Fibroblast of skin of right quadriceps (primary cell): ENCODE measurements around the gene CNTNAP5.
"Not testable (repeated sequence)": the region's sequence is repeated elsewhere in the genome, so short reads cannot be mapped to it uniquely, and the experiment has no call there.

Source experiments
- DNase-seq: peaks from one replicate; pipeline ENCODE4 v3.0.0-alpha.2; 2013

CNTNAP5 gene

DNA sequence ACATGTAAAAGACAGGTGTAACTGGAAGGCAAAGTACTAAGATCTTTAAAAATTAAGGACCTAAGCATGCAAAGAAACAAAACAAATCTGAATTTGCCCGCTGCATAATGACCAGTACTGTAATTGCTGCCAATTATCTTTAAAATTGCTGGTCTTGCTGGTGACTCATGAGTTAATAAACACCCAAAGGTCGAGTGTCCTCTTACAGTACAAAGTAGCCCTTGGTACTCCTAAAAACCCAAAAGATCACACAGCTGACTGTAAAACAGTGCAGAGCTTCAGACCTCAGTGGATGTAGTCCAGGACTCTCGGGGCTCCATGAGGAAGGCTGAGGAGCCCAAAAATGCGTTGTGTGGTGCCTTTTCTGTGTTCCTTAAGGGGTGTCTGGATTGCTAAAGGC, 308.7 kb downstream of the CNTNAP5 start:
- no peak for DNase-seq

DNA sequence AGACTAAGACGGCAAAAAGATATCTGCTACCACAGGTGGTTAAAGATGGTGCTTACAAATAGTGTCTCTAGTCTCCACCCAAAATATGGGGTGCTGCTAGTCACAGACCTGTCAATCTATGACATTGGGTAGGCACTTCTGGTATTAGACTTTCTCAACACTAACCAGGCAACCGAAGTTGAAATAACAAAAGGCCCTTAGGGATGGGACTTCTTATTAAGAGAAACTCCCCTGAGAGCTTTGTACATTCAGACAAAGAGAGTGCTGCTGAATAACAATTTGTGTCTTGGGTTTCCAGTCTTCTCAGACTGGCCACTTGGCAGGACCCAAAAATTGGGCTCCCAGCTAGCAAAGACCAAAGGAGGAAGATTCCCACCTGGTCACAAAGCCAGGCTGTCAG, 310.0 kb downstream of the CNTNAP5 start:
- DNase-seq: no peak

DNA sequence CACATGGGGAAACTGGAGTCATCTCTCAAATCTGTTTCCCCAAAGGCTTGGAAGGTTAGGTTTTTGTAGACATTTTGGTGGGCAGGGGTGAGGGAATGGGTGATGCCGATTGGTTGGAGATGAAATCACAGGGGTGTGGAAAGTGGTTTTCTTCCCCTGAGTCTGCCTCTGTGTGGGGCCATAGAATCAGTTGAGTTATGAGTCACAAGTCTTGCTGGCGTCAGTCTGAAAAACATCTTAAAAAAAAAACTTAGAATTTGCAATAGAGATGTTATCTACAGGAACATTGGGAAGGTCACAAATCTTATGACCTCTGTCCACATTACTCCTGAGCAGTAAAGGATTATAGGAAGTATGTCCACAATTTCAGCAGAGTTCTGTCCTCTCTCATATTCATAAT, 314.6 kb downstream of the CNTNAP5 start:
- DNase-seq: peak; percentile 9

DNA sequence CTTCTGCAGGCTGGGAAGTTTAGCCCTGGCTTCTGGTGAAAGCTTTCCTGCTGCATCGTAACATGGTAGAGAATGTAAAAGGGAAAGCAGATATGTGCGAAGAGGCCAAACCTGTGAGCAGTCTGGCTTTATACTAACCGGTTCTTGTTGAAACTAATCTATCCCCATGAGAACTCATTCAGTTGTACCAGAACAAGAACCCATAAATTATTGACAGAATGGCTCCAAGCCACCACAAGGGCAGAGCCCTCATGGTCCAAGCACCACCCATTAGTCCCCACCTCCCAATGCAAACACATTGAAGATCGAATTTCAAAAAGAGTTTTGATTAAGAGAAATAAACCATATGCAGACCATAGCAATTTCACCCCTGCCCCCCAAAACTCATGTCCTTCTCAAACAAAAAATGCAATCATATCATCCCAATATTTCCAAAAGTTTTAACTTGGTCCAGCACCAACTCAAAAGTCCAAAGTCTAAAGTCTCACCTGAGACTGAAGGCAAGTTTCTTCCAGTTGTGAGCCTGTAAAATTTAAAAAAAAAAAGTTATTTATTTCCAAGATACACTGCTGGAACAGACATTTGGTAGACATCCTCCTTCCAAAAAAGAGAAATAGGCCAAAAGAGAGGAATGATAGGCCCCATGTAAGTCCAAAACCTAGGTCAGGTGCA, 318.9 kb downstream of the CNTNAP5 start:
- DNase-seq: no peak

DNA sequence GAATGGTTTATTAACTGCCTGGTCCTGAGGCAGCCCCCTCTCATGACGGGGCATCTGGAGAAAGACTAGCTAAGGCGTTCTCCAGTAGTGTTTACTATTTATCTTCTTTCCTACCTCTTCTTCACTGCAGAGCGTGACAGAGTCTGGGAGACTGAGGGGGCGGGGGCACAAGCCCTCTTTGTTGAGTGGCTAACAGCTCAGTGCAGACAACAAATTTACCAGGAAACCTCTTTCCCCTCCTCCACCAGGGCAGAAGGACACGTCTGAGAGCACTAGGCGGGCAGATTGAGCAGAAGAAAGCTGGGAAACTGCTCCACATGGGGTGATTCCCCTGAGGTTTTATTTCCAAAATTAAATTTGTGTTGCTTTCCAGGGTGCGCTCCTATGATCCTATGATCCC, 322.1 kb downstream of the CNTNAP5 start:
- DNase-seq: no peak

DNA sequence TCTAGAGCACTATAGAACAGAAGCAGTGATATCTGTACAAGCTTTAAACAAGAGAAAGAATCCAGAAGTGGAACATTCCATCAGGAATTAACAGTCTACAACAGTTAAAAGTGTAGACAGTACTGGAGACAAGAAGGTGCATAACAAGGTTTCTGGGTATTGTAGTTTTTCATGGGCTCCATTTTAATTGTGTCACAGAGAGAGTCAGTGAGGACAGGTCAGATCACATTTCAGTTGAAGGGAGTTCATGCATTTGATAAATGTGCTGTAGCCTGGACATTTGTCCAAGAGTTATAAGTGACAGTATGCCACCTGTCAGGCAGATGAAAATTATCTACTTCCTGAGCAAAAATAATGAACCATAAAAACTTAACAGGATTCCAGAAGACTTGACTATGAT, 328.6 kb downstream of the CNTNAP5 start:
- DNase-seq: no peak

DNA sequence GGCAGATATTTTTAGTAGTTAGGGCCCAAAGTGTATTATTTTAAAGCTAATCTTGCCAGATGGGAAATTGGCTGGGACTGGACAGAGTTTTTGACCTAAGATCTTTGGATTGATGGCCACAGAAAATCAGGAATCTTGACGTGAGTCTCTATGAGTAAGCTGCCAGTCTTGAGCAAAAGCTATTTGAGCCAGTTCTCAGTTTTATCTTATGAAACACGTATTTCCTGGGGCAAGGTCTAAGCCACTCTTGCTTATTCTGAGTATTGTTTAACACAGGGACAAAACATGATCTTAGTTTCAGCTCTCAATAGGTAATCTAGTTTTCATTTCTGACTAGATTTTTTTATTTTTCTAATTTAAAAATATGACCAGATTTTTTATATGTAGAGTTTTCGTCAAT, 329.4 kb downstream of the CNTNAP5 start:
- no peak for DNase-seq

DNA sequence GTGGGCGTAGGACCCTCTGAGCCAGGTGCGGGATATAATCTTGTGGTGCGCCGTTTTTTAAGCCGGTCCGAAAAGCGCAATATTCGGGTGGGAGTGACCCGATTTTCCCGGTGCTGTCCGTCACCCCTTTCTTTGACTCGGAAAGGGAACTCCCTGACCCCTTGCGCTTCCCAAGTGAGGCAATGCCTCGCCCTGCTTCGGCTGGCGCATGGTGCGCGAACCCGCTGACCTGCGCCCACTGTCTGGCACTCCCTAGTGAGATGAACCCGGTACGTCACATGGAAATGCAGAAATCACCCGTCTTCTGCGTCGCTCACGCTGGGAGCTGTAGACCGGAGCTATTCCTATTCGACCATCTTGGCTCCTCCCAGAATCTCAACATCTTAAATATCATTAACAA, 336.9 kb downstream of the CNTNAP5 start:
- DNase-seq: not testable (repeated sequence)

DNA sequence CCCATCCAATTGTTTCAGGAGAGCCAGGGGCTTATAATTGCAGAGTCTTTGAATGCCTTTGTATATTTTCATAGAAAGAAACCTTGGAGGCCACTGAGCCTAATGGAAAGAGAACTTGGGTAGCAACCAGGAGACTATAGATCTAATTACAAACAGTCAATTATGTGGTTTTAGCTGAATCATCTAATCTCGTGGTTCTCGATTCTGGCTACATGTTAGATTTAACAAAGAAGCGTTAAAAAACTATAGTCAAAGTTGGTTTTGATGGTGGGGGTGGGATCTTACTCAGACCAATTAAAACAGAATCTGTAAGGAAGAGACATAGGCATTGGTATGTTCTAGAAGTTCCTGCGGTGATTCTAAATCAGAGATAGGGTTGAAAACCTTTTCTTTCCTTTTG, 344.1 kb downstream of the CNTNAP5 start:
- DNase-seq: no peak

DNA sequence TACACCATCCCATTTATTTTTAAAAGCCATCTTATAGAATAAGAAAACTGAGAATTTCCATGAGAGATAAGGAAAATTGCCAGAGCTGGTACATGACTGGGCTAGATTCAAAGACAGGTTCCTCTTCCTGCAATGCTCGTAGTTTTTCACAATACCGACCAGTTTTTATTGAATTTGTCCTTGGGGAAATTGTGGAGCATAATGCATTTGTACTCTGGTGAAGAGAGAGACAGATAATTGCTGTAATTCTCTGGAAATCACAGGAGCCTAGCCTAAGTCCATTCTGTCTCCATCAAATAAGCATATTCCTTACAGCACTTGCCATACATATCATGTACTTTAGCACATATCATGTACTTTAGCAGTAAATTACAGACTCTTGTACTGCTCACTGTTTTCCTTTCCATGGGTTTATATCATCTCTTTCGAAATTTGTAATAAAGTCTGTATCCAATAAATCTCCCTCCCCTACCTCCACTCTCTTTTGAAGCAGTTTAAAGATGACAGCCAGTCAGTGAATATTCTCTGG, 355.2 kb downstream of the CNTNAP5 start:
- no peak for DNase-seq

DNA sequence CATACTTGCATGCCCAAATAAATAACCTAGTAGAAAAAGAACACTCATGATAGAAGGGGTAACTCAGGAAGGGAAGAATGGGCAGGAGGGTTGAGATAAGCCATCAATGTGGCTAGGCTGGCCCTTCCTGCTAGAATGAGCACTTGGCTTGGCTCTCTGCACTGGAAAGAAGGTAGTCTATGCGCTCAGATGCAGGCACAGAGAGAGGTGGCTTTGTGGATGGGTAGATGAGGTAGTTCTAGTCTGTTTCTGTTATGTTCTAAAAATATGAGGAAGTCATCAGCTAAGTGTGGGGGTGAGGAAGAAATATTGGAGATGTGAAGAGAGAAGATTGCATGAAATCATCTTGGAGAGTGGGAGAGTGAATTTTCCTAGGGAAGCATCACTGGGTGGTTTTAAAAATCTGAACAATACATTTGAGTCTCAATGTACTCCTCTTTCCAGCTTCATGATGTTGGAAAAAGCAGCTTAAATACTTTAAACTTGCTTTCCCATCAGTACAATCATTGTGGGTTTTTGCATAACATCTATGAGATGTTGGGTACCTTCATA, 357.1 kb downstream of the CNTNAP5 start:
- no peak for DNase-seq

DNA sequence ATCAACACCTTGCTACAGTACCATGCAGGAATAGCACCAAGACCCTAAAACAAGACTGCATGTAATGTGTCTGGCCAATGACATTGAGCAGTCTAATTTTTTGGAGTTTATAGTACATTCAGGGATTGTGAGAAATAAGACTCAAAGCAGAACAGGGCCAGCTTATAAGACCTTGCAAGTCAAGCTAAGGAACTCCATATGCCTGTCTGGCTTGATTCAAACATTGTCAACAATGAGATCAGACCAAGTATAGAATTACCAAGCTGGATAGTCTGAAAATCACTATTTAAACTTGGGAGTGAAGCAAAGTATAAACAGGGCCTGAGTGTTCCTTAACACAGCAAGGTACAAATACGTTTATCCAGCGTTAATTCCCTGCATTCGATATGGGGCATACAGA, 370.9 kb downstream of the CNTNAP5 start:
- DNase-seq: no peak

DNA sequence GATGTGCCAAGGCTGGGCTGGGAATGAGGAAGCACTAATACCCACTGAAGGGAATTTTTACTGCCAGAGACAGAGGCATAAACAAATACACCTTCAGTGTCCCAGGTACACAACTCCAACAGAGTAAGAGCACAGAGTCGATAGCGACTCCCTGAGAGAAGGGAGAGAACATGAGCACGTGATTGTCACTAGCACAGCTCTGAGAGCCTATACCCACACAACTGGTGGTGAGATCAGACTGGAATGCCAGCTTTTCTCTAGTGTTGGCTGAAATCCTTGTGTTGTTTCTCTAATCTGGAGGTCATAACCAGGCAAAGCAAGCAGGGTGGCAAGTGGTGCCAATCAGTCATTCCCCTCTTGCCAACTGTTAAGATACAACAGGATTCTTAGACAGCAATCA, 377.2 kb downstream of the CNTNAP5 start:
- no peak for DNase-seq

DNA sequence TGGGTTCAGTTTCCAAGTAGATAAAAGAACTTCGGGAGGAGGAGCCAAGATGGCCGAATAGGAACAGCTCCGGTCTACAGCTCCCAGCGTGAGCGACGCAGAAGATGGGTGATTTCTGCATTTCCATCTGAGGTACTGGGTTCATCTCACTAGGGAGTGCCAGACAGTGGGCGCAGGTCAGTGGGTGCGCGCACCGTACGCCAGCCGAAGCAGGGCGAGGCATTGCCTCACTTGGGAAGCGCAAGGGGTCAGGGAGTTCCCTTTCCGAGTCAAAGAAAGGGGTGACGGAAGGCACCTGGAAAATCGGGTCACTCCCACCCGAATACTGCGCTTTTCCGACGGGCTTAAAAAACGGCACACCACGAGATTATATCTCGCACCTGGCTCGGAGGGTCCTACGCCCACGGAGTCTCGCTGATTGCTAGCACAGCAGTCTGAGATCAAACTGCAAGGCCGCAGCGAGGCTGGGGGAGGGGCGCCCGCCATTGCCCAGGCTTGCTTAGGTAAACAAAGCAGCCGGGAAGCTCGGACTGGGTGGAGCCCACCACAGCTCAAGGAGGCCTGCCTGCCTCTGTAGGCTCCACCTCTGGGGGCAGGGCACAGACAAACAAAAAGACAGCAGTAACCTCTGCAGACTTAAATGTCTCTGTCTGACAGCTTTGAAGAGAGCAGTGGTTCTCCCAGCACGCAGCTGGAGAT, 382.9 kb downstream of the CNTNAP5 start:
- not testable (repeated sequence) for DNase-seq

DNA sequence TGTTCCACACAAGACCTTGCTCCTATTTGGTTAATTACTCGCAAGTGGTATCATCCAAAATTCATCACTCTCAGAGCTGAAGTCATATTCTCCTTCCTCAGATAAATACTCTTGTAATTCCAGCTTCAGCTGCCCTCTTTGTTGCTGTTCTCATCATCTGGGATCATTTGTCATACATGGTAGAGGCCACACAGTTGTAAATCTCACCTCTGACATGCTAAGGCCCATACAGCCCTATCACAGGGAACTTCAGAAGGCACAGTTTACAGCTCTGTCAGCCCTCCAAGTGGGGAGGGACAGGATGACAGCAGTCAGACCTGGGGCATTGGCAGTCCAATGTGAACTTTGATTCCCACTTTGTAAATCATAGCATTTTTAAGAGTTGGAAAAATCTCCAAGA, 399.0 kb downstream of the CNTNAP5 start:
- no peak for DNase-seq

DNA sequence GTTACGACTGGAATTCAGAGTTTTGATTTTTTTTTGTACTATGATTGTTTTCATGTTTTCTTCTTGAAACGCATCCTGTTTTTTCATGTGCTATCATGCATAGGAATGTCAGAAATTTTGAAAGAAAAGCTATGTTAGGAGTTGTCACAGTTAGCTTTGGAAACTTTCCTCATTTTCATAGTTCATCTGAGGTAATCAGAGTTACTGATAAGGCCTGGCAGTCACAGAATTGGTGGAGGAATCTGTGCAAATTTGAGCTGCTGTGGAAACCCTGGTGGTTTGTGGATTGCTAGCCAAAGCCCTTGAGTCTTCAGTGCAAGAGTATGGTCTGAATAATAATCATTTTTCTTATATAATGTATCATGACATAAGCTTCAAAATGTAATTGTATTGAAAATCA, 401.0 kb downstream of the CNTNAP5 start:
- DNase-seq: no peak

DNA sequence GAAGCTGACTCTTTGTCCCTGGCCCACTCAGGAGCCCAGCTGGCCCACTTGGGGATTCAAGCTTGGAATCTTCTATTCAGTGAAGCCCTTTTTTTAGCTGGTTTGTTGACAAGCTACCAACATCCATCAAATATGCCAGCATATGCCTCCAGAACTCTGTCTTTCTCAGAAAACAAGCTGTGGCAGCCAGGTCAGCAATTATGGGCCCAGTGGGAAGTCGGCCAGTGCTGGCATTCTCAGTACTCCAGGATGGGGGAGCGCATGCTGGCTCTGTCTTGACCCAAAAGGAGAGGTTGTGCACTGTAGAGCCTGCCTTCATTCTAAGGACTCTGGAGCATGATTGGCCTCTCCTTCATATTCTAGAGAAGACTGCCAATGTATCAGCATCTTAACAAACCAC, 401.5 kb downstream of the CNTNAP5 start:
- no peak for DNase-seq

DNA sequence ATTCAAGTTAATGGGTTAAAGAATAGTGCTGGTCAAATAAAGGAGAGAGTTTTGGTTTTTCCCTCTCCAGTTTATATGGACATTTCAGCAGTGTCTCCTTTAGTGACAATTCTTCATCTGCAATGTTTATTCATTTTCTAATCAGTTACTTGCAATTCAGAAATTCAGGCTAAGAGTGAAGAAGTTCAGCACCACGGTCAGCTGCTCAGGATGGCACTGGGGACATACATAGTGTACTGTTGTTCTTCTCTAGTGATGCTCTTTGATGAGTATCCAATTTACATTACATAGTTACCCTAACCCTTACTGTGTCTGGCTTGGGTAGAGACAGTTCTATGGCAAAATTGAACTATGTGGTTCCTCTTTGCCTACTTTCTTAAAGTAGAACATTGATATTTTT, 412.7 kb downstream of the CNTNAP5 start:
- DNase-seq: no peak

DNA sequence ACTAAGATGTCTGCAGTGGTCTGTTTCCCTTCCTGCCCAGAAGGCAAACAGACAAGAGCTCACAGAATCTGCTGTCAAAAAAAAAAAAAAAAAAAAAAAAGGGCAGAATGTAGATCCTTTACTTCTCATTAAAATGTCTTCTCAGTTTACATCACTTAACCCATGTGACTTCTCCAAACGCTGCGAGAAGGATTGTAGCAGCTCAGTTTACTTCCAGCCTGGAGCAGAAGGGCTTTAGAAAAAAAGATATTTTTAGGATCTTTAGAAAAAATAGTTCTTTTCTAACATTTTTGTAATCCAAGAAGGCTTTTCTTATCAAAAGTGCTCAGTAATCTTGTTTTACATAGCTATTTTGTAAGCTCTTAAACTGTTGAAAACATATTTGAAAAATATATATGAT, 425.4 kb downstream of the CNTNAP5 start:
- no peak for DNase-seq

DNA sequence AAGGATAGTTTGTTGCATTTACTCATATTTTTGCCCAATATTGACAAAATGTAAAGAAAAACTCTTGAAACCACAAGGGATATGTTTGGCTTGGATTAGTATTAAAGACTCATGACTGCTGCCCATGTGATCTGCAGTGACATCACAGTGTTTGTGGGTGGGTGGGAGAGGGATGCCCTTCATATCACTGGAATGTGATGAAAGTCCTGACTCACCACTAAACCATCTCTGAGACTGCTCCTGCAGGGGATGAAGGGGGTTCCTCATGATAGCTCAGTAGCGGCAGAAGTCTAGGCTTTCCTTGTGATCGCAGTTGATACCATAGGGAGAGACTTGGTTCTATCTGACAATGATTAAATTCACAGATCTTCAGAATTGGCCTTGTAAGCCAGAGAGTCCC, 451.2 kb downstream of the CNTNAP5 start:
- no peak for DNase-seq

DNA sequence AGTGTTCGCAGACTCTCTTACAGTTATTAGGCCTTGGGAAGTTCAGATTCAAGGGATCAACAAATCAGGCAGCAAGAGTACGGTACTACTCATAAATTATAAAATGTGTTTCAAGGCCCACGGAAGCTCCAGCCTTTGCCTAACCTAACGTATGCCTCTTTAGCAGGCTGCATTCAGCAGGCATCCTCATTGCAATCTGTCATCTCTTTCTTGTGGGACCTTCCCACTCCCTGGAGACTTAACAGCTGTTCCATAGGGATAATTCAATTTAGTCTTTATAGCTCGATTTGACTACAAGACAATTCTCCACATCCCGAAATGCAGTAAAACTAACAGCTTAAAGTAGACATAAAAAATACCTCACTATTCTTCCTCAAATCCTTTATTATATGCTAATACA, 453.7 kb downstream of the CNTNAP5 start:
- no peak for DNase-seq

DNA sequence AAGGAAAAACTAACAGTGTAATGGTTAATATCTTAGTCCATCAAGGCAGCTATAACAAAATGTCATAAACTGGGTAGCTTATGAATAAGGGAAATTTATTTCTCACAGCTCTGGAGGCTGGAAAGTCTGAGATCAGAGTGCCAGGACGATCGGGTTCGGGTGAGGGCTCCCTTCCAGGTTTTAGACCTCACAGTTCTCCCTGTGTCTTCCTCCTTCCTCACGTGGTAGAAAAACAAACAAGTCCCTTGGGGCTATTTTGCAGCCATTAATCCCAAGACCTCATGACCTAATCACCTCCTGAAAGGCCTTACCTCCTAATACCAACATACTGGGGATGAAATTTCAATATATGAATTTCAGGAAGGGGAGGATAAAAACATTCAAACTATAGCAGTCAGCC, 455.9 kb downstream of the CNTNAP5 start:
- DNase-seq: no peak

DNA sequence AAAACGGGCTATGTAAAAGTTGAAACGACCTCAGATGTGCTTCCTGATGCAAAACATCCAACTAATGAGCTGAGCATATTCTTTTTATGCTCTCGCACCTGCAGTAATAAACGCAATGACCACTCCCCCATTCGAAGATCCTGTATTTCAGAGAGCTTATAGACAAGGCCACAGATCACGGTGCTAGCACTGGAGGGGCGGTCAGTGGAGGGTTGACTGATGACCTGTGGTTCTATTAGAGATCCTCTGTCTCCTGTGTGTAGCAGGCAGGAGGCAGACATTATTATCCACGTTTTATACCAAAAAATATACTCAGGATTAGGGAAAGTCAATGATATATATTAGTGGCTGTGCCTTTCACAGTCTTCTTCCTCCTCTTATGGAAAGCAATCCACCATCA, 457.0 kb downstream of the CNTNAP5 start:
- no peak for DNase-seq

DNA sequence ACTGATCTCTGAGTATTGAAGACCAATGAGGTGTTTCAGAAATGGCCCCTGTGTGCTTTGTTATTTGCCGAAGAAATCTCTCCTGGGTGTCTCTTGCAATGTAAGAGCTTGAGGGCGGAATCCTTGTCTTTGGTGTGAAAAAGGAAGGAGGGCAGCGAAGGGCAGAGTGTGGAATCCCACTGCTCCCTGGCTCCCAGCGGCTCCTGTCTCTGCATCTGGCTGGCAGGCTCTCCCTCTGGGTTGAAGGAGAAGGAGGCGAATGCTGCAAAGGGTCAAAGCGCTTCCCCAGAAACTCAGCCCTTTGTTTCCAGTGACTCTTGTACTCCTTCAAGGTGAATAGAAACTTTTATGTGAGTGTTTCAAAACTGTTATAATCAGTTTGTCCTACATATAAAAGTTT, 457.5 kb downstream of the CNTNAP5 start:
- DNase-seq: no peak

DNA sequence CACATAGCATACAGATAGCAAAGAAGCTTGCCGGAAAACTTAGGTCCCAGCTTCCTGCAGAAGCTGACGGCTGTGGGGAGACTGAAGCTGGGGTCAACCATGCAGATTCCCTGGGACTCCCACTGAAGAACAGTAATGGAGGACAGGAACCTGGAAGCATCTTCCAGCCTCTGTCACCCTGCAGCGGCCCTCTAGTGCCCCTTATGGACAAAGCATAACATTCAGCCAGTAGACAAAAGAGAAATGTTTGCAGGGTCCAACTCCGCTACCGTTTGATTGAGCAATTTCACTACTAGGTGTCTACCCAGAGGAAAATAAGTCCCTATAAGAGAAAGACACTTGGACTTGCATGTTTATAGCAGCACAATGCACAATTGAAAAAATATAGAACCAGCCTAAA, 460.6 kb downstream of the CNTNAP5 start:
- DNase-seq: no peak
